Measurements from ENCODE around the gene AKAIN1.
A peak's percentile ranks its signal among the peaks of the same experiment; 100 is the strongest.

AKAIN1 gene, protein sequence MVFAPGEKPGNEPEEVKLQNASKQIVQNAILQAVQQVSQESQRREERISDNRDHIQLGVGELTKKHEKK

DNA sequence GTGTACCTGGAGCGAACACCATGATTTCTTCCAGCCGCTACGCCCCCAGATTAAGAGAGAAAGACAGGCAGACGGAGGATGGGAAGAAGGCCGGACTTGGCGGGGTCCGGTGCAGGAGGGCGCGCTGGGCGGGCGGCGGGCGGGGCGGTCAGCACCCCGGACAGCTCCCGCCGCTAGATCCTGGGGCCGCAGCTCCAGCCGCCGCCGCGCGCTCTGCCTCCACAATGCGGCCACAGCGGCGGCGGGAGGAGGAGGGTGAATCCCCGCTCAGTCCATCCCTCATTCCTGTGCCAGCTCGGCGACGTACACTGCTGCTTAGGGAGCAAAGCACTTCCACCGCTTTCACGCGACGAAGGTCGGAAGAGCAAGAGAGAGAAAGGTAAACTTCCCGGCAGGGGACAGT is at the start of gene AKAIN1:
TSS of gene AKAIN1 (minus strand) at position 226 of the 403 bp plus-strand sequence. CDS start at position 22, 204 bp downstream.
- DNase-seq = no peak

DNA sequence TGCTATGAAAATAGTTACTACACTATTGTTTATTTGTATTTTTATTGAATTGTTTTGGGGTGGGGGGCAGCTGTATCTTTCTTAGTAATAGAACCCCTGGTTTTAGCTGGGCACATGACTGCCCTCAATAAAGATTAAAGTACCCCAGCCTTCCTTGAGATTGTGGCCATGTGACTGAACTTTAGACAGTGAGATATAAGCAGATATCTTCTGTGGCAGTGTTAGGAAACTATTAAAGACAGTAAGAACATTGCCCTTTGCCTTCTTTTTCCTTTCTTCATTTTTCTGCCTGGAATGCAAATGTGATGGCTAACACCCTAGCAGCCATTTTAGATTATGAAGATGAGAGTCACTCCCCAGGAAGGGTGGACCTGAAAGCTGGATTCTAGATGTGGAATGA is 47.9 kb upstream of the AKAIN1 start:
- DNase-seq = no peak

DNA sequence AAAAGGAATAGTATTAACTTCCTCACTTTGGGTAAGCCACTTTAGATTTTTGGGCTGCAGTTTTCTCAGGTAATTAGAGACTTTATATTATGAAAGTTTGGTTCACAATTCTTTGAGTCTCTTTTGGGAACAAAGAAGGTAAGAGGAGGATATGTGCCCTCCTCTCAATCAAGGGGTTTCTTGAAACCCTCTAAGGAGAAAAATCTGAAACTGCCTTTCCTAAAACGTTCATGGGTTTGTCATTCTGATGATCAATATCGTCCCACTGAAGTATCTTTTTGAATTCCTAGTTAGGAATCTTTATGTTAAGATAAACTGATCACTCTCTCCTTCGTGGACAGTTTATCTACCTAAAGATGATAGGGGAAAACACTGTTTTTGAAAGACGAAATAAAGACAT is 42.4 kb upstream of the AKAIN1 start:
- no peak for DNase-seq

DNA sequence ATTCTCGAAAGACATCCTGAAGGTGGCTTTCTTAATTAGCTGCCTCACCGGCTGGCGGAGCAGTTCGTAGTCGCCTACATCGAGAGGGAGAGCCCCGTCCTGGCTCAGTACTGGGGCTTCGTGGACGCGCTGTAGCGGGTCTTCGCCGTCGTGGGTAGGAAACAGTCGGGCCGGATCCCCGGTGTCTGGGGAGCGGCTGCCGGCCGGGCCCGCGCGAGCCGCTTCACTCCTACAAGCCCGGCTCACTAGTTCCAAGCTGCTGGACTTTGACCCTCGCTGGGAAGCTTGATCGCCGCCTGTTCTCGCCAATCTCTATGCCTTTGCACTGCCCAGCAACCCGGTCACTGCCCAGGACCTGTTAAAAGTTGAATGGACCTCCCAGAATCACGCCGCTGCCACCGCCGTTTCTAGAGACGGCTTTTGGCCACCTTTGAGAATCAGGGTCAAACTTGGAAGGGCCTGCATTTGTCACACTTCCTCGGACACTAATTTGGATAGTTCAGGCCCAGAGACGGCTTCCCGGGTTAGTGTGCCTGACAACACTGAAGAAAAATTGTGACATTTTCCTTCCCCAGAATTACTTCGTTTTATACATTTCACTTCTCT is 41.4 kb upstream of the AKAIN1 start:
- DNase-seq = no peak

DNA sequence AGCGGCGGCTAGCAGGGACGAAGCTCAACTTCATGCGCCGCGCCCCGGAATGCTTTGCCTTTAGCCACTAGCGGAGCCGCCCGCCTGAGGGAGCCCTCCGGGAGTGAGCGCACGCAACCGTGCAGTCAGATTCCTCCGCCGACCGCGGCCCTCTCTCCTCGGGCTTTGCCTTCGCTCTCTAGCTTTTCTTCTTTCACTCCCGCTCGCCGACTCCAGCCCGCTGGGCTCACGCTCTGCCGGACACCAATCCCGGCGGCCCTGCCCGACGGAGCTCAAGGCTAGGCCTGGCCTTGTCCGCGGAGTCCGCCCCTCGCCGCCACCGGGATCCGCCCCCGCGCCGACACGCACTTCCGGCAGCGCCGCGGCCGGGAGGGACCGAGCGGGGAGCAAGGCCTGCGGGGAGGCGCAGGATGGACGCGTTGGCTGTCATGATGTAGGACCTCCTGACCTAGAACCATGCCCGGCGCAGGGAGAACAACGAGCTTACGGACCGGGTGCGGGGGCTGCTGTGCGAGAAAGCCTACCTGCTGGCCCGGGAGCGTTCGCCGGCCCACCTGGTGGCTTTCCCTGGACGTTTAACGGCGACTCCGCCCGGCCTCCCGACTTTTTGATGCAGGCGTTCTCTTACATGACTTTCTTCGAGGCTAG is 40.8 kb upstream of the AKAIN1 start:
- DNase-seq = peak; percentile 55

DNA sequence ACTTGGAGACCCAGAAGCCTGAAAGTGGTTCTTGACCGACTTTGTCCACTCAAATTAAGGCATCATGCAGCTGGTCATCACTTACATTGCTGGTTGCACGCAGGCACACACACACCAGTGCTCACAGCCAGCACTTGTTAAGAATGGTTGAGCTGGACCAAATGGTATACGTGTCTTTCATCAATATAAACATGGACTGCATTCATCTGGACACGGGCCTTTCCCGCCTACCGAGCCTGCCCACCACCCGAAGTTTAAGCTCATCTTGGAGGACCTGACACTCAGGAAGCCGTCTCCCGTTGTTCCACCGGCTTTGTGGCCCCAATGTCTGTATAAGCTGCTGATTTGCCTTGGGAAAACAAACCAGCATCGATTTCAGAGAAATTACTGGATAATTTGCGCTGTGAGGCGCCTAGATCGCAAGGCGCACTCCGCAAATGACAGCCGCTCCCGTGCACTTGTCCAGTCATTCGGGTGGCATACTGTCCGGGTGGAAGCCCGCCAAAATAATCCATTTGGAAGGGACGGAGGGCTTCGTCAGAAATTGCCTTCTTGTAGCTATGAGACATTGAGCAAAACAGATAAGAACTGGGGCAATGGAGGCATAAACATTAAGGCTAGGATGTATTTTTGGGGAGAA is 40.1 kb upstream of the AKAIN1 start:
- no peak for DNase-seq

DNA sequence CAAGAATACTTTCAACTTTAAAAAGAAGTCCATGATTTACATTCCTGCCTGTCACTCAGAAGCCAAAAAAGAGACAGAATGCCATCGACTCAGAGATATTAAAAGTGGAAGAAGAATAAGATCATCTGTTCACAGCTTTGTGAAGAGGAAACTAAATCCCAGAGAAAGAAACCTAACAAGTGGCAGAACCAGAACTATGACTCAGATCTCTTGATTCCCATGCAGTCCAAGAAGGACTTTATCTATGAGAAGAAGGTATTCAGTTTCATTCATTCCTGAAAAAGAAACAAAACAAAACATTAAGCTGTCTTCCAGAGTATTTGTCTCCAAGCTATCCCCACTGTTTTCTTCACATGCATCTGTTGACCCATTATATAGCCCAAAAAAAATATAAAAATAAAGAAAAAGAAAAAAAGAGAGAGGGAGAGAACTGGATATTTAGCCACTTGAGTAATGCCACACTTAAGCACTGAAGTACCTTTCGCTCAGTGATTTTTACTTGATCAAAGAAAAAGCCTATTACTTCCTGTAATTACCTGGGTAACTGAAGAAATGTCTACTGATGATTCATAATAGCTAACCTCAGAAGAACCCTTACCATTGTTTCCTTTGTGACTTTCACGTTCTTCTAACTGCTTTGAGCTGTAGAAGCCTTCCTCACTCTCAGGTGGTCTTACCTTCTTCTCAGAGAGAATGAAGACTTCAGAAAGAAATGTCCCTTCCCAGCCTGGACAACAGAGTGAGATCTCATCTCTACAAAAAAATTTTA is 17.7 kb upstream of the AKAIN1 start:
- DNase-seq = no peak

DNA sequence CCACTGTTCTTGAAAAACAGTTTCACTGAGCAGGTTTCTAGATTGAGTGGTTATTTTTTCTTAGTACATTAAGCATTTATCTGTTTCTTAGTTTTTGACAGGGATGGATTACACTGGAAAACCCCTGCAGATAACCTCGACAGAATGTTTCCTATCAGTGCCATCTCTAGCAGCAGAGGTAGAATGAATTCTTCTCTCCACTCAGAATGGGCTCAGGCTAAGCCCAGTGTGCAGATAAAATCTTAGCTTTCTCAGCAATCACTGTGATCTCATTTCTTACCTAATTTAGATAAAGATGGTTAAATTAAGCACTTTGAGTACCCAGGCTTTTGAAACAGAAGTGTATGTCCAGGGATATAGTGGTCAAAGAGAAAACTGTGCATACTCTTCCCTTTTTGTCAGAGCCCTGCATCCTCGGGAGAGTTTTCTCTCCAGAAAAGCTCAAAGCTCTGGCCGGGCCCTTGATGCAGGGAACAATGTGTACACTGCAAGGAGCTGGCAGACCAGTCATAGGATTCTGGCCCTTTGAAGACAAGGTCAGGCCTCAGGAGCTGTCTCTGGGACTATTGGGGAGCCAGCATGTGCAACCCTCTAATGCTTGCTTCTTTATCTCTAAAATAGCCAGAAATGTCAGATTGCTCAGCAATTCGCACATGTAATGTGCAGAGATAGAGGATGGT is 10.6 kb upstream of the AKAIN1 start:
- DNase-seq = no peak

DNA sequence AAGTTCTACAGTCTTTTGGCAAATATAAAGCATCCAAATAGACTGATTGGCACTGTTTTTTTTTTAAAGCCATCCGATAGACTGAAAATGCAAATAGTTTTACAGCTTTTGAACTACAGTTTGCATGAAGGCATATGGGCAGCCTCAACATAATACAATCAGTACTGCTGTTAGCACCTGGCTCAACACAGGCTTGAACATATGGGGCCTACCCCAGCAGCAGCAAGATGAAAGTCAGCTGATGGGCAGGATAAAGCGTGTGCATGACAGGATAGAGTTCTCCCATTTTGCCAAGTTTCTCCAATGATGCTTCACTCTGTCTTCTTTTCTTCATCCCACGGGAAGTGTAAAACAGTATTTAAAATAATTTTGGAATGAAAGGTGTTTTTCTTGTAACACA is 1.3 kb upstream of the AKAIN1 start:
- no peak for DNase-seq

DNA sequence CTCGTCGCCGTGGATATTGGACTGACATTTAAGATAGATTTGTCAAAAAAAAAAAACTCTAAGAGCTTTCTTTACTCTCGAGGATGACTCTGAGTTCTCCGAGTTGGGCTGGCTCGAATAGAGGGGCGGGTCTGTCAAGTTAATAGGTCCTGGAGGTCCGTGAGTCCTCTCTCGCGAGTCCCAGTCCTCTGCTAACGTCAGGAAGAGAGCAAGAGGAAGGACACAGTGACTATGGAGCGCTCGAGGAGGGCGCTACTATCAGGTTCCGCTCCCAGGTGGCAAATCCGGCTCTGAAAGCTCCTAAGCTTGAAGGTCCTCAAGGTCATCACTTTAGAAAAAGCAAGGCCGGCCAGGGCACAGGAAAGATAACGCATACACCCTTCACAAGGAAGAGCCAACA is 404 bp upstream of the AKAIN1 start:
- no peak for DNase-seq

DNA sequence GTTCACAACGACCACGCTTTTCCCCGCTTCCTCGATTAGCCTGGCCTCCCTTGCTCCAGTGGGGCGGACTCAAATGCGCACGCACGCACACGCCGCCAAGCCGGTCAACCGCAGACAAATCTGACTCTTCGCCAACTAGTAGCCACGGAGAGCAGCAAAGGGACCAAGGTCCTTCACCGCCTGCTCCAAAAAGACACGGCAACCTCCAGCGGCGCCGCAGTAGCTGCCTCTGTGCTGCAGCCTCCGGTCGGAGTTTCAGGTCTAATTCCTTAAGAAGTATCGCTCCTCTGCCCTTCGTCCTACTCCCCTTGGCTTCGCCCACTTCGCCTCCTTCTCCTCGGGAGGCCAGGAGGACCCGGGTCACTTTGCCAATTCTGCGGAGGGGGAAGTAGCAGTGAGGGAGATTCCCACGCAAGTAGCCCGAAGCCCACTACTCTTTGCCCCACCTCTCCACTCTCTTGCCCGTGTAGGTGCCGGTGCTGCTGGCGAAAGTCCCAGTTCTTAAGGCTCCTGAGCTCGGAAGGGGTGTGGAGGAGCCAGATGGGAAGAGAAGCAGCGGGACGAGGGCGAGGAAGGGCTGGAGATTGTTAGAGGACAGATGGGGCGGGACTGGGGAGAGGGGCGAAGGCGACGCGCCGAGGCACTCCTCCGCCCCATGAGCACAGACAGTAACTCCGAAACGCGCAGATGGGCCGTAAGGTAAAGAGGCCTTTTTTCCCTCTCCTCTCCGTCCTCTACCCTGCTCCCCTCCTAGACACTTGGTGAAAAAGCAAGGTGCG is 615 bp downstream of the AKAIN1 start:
- DNase-seq = no peak

DNA sequence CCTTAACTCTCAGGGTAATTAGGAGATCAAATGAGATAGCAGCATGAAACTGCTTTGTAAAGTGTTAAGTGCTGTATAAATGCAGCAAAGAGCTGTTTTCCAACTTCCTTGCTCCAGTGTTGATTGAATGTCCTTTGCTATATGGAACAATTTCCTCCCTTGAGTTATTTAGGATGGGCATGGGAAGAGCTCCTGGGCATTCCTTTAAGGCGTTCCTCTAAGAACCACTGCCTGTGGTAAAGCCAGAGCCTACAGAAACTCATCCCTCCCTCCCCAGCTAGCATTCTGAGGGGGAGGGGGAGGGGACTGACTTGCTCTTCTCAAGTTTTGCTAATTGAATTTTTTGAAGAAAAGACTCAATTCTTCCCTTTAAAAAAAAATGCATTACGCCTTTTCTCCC is 1.4 kb downstream of the AKAIN1 start:
- DNase-seq = no peak

DNA sequence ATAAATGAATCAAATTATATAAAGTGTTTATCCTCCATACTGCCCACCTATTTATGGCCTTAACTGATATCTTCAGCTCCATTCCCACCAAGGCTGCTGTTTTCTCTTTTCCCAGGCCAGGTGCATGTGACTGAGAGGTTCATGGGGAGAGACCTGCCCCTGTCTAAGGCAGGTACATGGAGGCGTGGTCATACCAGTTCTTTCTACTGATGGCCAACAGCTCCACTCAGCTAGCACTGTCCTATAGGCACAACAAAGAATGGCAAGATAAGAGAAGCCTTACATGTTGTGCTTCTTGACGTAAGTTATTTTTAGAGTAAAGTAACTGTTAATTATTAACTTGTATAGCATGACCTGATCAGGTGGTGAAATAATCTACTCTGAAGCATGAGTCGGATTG is 16.8 kb downstream of the AKAIN1 start:
- no peak for DNase-seq

DNA sequence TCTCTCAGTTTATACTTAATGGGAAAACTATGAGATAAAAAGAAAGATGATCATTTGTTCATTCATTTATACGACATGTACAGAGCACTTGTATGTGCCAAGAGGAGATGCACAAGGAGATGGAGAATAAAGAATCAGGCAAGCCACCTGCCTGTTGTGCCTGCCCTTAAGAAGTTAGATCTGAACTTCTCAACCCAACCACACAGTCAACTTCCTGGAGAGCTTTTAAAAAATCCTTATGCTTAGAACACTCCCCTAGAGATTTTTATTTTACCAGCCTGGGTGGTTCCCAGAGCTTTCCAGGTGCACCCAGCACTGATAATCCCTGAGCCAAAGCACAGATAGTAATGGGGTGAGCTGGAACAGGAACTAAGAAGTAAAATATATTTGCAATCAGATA is 18.5 kb downstream of the AKAIN1 start:
- DNase-seq = no peak

DNA sequence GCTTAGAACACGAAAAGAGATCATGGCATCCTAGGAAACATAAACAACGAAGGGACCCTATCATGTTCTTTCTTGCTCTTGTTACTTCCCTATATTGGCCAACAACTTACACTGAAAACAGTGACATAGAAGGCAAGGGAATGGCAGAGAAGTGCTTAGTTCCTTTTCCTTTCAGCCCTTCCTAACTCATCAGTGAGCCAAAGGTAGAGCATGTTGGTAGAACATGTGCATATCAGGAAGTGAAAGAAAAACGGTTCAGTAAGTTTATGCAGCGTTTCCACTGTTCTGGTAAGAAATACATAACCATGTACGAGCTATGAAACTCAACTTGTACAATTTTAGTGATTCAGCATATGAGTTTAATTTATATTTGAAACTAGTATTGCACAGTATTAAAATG is 21.7 kb downstream of the AKAIN1 start:
- no peak for DNase-seq

DNA sequence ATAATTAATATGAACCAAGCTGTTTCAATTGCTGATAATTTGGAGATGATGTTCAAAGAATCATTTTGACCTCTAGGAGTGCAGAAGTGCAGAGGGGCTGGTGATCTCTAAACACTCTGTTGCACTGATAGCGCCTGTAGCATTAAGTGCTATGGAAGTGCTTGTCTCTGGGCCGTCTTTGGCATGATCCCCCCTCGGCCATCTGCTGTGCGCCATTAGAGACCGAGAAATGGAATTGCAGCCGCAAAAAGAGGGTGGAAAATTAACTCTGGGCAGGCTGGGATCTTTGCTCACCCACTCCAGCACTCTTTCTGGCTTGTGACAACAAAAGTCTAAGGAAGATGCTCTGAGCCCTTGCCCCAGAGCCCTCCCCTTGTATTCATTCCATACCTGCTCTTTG is 23.4 kb downstream of the AKAIN1 start:
- DNase-seq = no peak

DNA sequence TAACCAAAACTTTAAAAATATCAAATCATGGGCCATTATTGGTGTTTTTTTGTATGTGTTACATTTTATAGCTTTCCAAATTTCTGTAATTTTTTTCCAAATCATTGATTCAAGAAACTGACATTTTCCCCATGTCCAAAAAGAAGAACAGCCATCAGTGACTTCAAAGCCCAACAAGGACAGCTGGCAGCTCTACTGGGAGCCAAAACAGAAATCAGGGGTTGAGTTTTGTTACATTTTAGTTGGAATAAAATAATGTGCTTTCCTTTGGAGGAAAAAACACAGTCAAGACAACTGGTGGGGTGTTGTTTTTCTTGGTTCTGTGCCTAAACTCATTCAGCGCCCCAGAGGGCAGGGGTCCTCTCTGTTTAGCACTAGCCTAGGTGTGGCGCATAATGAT is 23.8 kb downstream of the AKAIN1 start:
- DNase-seq = no peak

DNA sequence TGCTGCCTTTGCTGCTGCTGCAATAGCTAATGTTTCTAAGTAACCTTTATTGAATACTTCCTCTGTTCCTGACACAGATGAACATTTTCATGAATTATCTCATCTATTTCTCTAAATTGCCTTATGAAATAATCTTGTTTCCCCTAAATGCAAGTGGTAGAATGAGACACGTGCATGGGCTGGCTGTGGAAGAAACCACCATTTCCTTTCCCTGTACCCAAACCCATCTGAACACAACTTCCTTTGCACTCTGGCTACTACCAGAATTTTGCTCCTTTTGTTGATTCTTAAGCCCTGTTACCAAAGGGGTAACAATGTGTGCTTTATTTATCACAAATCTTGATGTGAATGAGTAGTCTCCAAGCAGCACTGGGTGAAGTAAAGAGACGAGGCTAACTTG is 29.2 kb downstream of the AKAIN1 start:
- DNase-seq = no peak

DNA sequence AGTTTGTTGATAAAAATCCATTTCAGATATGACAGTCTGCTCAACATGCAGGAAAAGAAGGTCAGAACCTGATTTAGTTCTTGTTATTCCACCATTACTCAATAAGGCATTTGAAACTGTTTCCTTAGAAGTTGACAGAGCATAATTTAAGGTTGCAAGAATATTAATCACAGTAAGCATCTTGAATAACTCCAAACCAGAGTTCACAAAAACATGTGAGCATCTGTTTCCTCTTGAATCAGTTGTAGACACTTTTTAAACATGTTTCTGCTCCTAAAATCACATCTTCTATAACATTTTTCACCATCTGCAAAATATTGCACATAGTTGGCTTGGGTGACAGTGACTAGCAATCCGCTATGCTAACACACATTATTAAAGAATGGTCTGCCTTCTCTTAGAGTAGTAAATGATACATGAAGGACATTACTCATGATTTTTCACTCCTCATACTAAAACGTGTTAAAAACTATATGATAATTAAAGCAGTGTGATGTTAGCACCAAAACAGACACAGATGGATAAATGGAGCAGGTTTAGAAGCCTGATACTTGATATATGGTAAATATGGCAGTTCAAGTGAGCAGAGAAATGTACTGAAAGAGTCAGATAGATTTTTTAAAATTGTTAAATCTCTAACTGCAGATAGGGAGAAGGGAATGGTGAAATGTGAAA is 30.3 kb downstream of the AKAIN1 start:
- no peak for DNase-seq

DNA sequence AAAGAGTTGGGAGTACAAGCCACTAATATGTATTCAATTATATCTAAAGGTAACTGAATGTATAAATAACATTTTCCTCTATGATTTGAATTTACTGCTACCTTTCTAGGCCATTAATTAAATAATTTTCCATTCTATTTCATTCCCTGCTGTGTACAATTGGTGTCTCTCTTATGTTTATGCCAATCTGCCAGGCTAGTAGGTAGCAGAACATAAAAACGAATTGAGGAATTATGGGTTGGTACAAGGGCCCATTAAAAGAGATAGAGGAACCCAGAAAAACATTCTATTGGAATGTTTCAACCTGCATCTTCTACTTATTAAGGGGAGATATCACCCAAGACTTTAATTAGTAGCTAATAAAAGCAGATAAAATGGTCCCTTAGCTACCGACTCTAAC is 32.2 kb downstream of the AKAIN1 start:
- DNase-seq = no peak

DNA sequence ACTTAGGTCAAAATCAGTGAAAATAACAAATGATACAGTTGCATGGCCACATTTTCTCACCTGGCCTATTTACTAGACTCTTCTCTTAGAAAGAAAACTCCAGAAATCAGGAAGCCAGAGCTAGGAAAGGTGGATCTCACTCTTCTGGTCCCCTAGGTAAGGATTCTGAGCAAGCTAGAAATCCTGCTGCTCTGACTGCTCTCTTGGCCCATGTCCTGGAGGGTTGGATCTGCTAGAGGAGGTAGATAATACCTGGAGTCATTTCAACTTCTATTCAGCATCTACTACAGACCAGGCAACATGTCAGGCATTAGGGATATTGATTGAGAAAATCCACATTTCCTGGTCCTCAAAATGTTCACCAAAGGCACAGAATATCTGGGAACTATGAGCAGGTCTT is 34.9 kb downstream of the AKAIN1 start:
- DNase-seq = no peak

DNA sequence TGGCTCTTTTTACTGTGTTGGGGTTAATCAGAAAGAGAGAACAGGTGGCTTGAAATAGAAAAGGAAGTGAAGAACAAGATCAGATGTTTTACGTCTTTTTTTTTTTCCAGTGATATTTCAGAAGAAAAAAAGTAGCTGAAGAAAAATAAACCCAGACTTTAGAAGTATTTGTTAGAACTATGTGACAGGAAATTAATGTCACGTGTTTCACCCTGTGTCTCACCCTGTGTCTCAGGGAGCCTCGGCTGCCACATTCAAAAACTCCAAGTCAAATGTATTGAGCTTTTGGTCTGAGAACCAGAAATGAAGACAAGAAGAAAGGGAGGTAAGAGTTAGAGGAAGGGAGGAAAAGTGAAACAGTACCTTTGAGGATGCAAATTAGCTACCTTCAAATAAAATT is 38.0 kb downstream of the AKAIN1 start:
- DNase-seq = no peak
